ENCODE data around the gene AZIN2. TPM values are rescaled to one million over a fixed set of nuclear protein-coding genes. Genes with fewer than 3 reads are reported as not detected.
"Not testable (repeated sequence)": the region's sequence is repeated elsewhere in the genome, so short reads cannot be mapped to it uniquely, and the experiment has no call there.

AZIN2 gene
- total RNA-seq, 1 experiment from 2014 or later: 2.5 TPM

DNA sequence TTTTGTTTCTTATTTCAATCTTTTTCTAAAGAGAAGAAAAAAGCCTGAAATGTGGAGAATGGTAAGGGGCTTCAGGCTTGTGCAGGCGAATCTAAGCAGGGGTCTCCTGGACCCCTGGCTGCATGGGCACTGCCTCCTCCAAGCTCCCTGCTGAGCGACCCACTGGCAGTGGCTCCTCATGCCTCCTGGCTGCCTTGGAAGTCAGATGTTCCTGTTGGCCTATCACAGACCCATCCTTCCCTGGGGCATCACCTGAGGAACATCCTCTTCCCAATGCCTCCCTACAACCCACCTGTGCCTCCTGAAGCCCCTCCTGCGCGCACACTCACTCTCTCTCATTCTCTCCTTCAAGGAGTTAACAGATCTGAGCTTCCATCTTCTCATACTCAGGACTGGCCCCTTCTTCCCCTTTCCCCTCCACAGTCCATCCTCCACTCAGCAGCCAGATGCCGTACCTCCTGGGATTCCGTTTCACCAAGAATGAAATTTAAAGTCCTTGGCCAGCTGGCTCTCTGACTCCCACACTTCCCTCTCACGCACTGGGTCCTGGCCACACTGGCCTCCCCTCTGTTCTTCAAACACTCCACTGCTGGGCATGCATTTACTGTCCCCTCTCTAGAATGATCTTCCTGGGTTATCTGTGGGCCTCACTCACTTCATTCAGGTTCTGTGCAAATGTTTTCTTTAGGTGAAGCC lies 41.7 kb downstream of the AZIN2 start:
- no peaks in the 10 kb centered on the region; the same call in 1 of the 2 replicates for H3K36me3 ChIP-seq (replicated peaks; ENCODE audit: control insufficient read depth, insufficient read depth, low read length)
- no peak overlapping the region for H3K4me3 ChIP-seq (ENCODE audit: insufficient read depth, low read depth, low read length)
- DNase-seq: no peak
- H3K27me3 ChIP-seq (ENCODE audit: control insufficient read depth, insufficient read depth, low read length): no peaks in the 10 kb centered on the region; the same call in 1 of the 2 replicates

DNA sequence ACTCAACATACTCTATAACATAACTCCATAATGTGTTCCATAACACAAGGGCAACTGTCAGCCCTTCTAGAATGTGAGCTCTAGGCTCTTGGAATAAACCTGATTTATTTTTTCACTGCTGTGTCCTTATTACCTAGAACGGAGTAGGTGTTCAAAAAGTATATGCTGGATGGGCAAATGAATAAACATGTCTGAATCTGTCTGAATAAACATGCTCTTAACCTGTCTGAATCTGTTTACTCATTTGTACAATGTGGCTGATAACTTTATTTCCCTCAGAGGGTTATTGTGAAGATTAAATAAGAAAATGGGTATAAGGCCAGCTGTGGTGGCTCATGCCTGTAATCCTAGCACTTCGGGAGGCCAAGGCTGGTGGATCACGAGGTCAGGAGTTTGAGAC lies 42.3 kb downstream of the AZIN2 start:
- Histone ChIP-seq H3K36me3 (replicated peaks; ENCODE audit: control insufficient read depth, insufficient read depth, low read length) (no peaks in the 10 kb centered on the region; the same call in 1 of the 2 replicates), H3K27me3 (ENCODE audit: control insufficient read depth, insufficient read depth, low read length) (no peaks in the 10 kb centered on the region; the same call in 1 of the 2 replicates), H3K4me3 (ENCODE audit: insufficient read depth, low read depth, low read length) (no peak overlapping the region)
- no peak for DNase-seq

DNA sequence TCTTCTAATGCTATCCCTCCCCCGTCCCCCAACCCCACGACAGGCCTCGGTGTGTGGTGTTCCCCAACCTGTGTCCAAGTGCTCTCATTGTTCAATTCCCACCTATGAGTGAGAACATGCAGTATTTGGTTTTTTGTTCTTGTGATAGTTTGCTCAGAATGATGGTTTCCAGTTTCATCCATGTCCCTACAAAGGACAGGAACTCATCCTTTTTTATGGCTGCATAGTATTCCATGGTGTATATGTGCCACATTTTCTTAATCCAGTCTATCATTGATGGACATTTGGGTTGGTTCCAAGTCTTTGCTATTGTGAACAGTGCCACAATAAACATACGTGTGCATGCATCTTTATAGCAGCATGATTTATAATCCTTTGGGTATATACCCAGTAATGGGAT lies 43.7 kb downstream of the AZIN2 start:
- not testable (repeated sequence) for H3K27me3 ChIP-seq (ENCODE audit: control insufficient read depth, insufficient read depth, low read length); DNase-seq; H3K4me3 ChIP-seq (ENCODE audit: insufficient read depth, low read depth, low read length); H3K36me3 ChIP-seq (replicated peaks; ENCODE audit: control insufficient read depth, insufficient read depth, low read length)

DNA sequence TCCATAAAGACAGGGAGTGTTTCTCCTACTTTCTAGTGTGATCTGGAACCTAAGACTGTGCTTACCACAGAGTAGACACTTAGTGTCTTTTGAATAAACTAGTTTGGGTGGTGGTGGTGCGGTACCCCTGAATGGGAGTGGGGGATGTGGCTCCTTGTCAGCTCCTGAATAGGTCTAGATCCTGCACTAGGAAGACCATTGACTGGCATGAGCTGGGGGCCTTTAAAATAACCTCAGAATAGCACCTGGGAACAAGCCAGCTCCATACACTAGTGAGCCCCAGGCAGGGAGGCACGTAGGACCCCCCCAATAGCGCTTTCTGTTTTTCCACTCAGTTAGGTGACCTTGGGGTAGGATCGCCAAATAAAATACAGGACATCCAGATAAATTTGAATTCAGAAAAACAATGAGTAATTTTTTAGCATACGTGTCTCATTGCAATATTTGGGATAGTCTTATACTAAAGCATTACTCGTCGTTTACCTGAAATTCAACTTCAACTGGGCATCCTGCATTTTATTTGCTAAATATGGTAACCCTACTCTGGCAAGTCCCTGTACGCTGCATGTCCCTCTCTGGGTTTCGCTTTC lies 45.6 kb downstream of the AZIN2 start:
- peak; percentile 7 for DNase-seq
- H3K4me3 ChIP-seq (ENCODE audit: insufficient read depth, low read depth, low read length): peak overlapping the region; percentile 41; the same call in 1 of the 2 replicates
- no peaks in the 10 kb centered on the region; the same call in 1 of the 2 replicates for H3K36me3 ChIP-seq (replicated peaks; ENCODE audit: control insufficient read depth, insufficient read depth, low read length)
- H3K27me3 ChIP-seq (ENCODE audit: control insufficient read depth, insufficient read depth, low read length): no peaks in the 10 kb centered on the region; the same call in 1 of the 2 replicates

DNA sequence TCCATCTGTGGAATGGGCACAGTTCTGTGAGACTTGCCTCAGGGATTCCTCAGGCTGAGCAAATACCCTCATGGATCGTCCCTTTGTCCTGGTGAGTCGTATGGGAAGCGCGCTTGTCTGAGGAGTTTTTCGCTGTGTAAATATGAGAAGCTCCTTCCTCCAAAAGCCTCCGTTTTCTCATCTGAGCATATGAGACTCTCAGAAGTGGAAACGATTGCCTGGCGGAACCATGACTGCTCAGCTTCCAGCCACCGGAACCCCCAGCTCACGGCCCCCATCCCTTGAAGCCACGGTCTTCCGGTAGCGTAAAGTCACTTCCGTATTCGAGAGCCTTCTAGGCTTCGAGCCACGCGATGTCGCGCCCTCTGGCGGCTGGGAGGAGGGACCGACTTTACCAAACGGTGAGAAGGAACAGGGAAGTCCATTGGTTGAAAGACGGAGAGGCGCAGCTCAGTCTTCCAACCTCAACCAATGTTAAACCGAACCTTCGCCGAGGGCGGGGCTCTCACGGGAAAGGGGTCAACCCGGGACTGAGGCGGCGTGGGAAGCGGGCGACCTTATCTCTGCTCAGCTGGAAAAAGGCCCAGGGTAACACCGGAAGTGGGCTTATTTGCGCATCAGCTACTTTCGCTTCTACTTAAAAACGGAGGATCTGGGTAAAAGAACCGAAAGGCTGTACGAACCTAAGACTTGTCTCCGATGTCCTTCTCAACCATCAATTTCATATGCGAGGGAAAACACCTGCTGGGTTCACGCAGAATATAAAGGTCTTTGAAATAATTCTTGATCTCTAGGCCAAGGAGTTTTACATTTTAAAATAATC lies 46.3 kb downstream of the AZIN2 start:
- Histone ChIP-seq H3K27me3 (ENCODE audit: control insufficient read depth, insufficient read depth, low read length) (no peaks in the 10 kb centered on the region; the same call in 1 of the 2 replicates), H3K4me3 (ENCODE audit: insufficient read depth, low read depth, low read length) (peak overlapping the region; percentile 41; the same call in 1 of the 2 replicates), H3K36me3 (replicated peaks; ENCODE audit: control insufficient read depth, insufficient read depth, low read length) (no peaks in the 10 kb centered on the region; the same call in 1 of the 2 replicates)
- DNase-seq: peak; percentile 94

DNA sequence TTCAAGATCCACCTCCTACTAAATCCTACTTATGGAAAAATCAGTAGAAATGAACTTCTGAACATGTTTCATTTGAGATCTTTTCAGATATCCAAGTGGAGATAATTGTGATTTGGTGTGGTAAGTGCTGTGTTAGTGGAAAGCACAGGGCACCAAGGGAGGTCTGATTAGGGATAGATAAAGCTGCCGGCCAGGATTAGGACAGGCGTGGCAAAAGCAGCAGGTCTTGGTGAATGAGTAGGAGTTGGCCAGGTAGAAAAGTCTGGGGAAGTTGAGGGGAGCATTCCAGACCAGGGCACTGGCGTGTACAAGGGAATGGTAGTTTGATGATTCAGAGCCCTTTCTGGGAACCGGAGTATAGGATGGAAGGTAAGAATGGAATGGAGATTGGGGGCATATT lies 47.8 kb downstream of the AZIN2 start:
- H3K27me3 ChIP-seq (ENCODE audit: control insufficient read depth, insufficient read depth, low read length): no peaks in the 10 kb centered on the region
- peaks cover 1% of the 10 kb centered on the region; the same call in 1 of the 2 replicates for H3K36me3 ChIP-seq (replicated peaks; ENCODE audit: control insufficient read depth, insufficient read depth, low read length)
- peak; percentile 14 for DNase-seq
- no peak overlapping the region for H3K4me3 ChIP-seq (ENCODE audit: insufficient read depth, low read depth, low read length)

DNA sequence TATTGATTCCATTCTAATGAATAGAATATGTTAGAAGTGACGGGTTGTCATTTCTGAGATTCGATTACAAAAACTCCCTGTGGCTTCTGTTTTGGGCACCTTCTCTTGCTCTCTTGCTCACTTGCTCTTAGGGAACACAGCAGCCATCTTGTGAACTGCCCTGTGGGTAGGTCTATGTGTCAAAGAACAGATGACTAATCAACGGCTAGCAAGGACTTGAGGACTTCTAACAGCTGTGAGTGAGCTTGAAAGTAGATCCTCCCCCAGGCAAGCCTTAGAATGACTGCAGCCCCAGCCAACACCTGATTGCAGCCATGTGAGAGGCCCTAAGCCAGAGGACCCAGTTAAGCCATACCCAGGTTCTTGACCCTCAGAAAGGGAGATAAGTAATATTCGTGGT lies 49.3 kb downstream of the AZIN2 start:
- Histone ChIP-seq H3K4me3 (ENCODE audit: insufficient read depth, low read depth, low read length) (no peak overlapping the region), H3K36me3 (replicated peaks; ENCODE audit: control insufficient read depth, insufficient read depth, low read length) (peaks cover 1% of the 10 kb centered on the region; the same call in 1 of the 2 replicates), H3K27me3 (ENCODE audit: control insufficient read depth, insufficient read depth, low read length) (no peaks in the 10 kb centered on the region)
- DNase-seq: no peak

DNA sequence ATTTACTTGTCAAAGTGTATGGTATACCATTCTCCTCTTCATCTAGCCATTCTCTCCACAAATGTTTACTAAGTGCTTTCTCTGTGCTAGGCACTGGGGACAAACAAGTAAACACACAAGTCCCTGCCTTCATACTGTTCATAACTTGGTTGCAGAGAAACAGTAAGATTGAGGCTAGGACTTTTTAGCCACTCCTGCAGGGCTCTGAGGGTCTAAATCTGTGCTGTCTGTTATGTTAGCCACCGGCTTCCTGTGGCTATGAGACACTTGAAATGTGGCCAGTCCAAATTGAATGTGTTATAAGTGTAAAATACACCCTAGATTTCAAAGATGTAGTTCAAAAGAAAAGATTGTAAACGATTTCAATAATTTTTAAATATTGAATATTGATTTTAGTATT lies 50.2 kb downstream of the AZIN2 start:
- Histone ChIP-seq H3K27me3 (ENCODE audit: control insufficient read depth, insufficient read depth, low read length) (no peaks in the 10 kb centered on the region), H3K4me3 (ENCODE audit: insufficient read depth, low read depth, low read length) (no peak overlapping the region), H3K36me3 (replicated peaks; ENCODE audit: control insufficient read depth, insufficient read depth, low read length) (peaks cover 1% of the 10 kb centered on the region; the same call in 1 of the 2 replicates)
- DNase-seq: no peak

DNA sequence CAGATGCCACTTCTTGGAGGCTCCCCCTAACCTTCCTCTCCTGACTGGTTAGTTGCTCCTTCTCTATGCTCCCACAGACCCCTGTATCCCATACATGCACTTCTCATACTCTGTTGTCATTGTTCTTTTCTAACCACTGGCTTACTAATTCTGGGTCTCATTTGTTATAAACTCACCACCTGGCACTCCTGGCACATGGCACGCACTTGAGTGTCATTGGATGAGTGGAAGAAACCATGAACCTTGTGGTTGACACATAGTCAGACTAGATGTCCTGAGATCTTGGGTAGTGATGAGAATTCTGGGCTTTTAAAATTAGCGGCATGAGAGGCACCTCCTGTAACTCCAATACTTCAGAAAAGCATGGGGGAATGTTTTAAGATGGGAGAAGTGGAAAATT lies 51.6 kb downstream of the AZIN2 start:
- Histone ChIP-seq H3K4me3 (ENCODE audit: insufficient read depth, low read depth, low read length) (no peak overlapping the region), H3K27me3 (ENCODE audit: control insufficient read depth, insufficient read depth, low read length) (no peaks in the 10 kb centered on the region), H3K36me3 (replicated peaks; ENCODE audit: control insufficient read depth, insufficient read depth, low read length) (peaks cover 1% of the 10 kb centered on the region; the same call in 1 of the 2 replicates)
- no peak for DNase-seq

DNA sequence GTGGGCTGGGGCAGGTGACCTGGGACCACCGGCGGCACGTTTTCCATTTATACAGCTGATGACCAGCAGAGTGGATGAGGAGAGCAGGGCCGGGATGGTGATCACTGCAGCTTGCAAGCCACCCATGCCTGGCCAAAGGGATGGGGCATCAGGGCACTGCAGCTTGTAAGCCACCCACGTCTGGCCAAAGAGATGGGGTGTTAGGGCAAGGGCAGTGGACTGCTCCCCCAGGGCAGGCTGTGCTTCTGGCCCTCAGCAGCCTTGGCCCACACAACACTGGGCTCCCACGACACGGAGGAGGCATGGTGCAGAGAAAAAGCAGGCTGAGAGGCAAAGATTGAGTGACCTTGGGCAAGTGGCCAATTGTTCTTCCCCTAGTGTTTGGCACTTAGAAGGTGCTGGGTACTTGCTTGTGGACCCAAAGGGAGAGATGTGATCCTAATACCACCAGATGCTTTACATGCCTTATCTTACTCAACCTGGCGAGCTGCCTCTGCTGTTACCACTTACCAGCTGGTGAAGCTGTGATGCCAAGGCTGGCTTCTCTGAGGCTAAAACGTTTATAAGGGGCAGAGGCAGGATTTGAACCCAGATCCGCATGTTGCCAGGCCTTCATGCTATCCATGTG lies 52.6 kb downstream of the AZIN2 start:
- Histone ChIP-seq H3K4me3 (ENCODE audit: insufficient read depth, low read depth, low read length) (no peak overlapping the region), H3K27me3 (ENCODE audit: control insufficient read depth, insufficient read depth, low read length) (no peaks in the 10 kb centered on the region), H3K36me3 (replicated peaks; ENCODE audit: control insufficient read depth, insufficient read depth, low read length) (peaks cover 1% of the 10 kb centered on the region; the same call in 1 of the 2 replicates)
- no peak for DNase-seq

DNA sequence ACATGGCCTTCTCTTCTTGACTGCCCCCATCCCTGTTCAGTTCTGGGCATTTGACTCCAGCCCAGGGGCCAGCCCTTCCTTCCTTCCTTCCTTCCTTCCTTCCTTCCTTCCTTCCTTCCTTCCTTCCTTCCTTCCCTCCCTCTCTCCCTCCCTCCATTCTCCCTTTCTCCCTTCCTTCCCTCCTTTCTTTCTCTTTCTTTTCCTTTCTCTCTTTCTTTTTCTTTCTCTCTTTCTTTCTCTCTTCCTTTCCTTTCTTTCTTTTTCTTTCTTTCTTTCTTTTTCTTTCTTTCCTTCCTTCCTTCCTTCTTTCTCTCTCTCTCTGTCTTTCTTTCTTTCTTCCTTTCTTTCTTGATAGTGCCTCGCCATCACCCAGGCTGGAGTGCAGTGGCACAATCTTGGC lies 55.1 kb downstream of the AZIN2 start:
- DNase-seq; H3K27me3 ChIP-seq (ENCODE audit: control insufficient read depth, insufficient read depth, low read length); H3K4me3 ChIP-seq (ENCODE audit: insufficient read depth, low read depth, low read length); H3K36me3 ChIP-seq (replicated peaks; ENCODE audit: control insufficient read depth, insufficient read depth, low read length): not testable (repeated sequence)

DNA sequence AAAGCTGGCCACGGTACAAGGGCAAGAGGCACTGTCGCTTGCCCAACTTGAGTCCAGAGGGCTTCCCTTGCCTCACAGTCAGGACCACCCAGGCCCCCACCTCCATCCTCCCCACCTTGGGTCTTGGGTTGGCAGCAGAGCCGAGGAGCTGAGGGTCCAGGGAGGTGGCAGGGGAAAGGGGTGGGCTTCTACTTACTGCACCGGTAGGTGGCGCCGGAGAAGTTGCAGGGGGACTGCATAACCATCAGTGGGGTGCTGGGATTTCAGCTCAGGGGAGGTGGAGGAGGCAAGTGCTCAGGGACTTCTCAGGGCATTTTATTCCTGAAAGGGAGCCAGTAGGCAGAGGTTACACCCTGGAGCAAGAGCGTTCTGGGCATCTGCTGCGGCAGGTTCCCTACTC lies 56.8 kb downstream of the AZIN2 start:
- 0 out of 2 replicates have a peak, but pooled peaks cover 1% of the 10 kb centered on the region for H3K36me3 ChIP-seq (replicated peaks; ENCODE audit: control insufficient read depth, insufficient read depth, low read length)
- no peak overlapping the region for H3K4me3 ChIP-seq (ENCODE audit: insufficient read depth, low read depth, low read length)
- DNase-seq: peak; percentile 89
- no peaks in the 10 kb centered on the region for H3K27me3 ChIP-seq (ENCODE audit: control insufficient read depth, insufficient read depth, low read length)

DNA sequence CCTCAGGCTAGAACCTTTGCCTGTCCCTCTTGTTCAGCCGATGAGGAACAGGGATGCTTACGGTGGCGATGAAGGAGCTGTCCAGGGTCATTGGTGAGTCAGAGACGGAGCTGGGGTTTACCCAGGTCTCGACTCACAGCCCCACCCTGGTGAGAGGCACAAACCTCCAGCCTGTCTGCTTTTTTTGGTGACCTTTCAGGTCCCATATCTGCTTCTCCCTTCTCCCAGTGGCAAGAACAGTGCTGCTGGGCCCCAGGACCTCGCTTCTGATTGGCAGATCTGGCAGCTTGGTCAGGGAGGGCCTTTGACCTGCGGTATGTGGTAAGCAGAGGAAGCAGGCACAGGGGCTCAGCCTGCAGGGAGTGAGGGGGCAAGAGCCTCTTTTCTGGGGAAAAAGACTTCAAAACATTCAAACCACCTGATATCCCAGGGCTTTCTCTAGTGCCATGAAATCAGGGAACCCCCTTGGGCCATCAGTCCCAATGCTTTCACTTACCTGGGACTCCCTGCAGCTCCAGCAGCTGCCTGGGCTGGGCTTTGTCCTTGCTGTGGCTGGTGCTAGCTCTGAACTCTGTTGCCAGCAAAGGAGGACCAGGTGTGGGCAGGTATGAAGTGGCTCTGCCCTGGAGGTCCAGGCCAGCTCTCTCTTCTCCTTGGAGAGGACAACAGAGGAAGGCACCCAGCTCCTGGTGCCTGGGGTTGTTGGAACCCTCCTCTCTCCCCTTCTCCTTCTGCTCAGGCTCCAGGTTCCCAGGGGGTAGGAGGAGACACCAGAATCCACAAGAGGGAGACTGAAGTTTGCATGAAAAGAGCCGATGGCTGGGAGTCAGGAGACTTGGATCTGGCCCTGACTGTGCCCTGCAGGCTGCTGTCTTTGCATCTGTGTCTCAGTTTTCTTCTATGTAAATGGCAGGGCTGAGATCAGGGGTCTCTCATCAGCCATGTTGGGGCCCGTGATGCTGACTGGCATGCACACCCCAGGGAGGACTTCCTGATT lies 59.5 kb downstream of the AZIN2 start:
- no peak for DNase-seq
- H3K27me3 ChIP-seq (ENCODE audit: control insufficient read depth, insufficient read depth, low read length): no peaks in the 10 kb centered on the region
- H3K36me3 ChIP-seq (replicated peaks; ENCODE audit: control insufficient read depth, insufficient read depth, low read length): no peaks in the 10 kb centered on the region
- H3K4me3 ChIP-seq (ENCODE audit: insufficient read depth, low read depth, low read length): peak overlapping the region; percentile 3; the same call in 1 of the 2 replicates
